ENCODE data around the gene ERC2. TPM values are rescaled to one million over a fixed set of nuclear protein-coding genes. Genes with fewer than 3 reads are reported as not detected.

Gene ERC2
- total and polyA plus RNA-seq, 2 donors (not counting 3 experiments of a cell fraction or from before 2014, with no cell fraction given) = 5.6 to 15.5 TPM

DNA sequence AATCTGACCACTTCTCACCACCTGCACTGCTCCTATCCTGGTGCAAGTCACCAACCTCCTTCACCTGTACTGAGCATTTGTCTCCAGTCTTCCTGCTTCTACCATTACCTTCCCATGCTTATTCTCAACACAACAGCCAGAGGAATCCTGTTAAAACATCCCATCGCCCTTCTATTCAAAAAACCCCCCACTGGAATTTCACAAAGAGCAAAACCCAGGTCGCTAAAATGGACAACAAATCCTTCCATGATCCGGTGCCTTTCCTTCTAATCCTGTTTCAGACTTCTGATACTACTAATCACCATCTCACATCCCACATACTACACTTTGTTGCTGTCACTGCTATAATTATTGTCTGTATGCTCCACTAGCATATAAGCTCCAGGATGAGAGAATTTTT lies 85.2 kb downstream of the ERC2 start:
- intact Hi-C loops (cut with micrococcal nuclease) (no loop called here), dilution Hi-C loops (cut with MboI; ENCODE audit: extremely low pct_ligation_motif_present, low sequenced_read_pairs) (no loop called here)
- Histone ChIP-seq H3K9me3 (replicated peaks; ENCODE audit: control insufficient read depth, insufficient read depth, low read length) (no peaks in the 10 kb centered on the region), H3K36me3 (ENCODE audit: control insufficient read depth in 2 of 2, extremely low read depth in 1 of 2, insufficient read depth in 2 of 2, low read length in 2 of 2) (no peaks in the 10 kb centered on the region), H3K79me2 (ENCODE audit: control insufficient read depth, insufficient read depth, low read length) (no peaks in the 10 kb centered on the region), H3K27me3 (ENCODE audit: control insufficient read depth in 2 of 2, insufficient read depth in 2 of 2, low read length in 2 of 2) (no peaks in the 10 kb centered on the region), H3K4me2 (ENCODE audit: insufficient read depth, low read length) (no peak overlapping the region), H2AFZ (ENCODE audit: low read depth, low read length) (no peak overlapping the region), H3K9ac (replicated peaks; ENCODE audit: extremely low read depth, insufficient read depth, low read length) (no peak overlapping the region), H3K4me3 (replicated peaks in 1 of 3; ENCODE audit: insufficient read depth in 1 of 3, low read depth in 1 of 3, low read length in 3 of 3) (no peak overlapping the region), H3K4me1 (ENCODE audit: control insufficient read depth, extremely low read depth, insufficient read depth, low read length) (no peaks in the 10 kb centered on the region), H3K27ac (ENCODE audit: insufficient read depth, low read depth, low read length) (no peak overlapping the region), H4K20me1 (replicated peaks; ENCODE audit: control insufficient read depth, extremely low read depth, insufficient read depth, low read length) (no peaks in the 10 kb centered on the region), H3K9me1 (replicated peaks; ENCODE audit: control insufficient read depth, extremely low read depth, insufficient read depth, low read length) (no peaks in the 10 kb centered on the region)
- BruUV-seq (replicated peaks) = no TSS peak
- DNase-seq (ENCODE audit: low read depth, low spot score) (no peak), FAIRE-seq (no peak)
- TF ChIP-seq JUN (IDR thresholded peaks at IDR 0.05; ENCODE audit: borderline replicate concordance, insufficient read depth, insufficient read length, low read depth) = no peak
- ChIA-PET CTCF (interaction anchor here (1.3 kb wide), 1 partner anchor 15 kb away, joined by 3 read pairs; no protein-coding TSS in a partner anchor), POLR2A (no interaction called here)

DNA sequence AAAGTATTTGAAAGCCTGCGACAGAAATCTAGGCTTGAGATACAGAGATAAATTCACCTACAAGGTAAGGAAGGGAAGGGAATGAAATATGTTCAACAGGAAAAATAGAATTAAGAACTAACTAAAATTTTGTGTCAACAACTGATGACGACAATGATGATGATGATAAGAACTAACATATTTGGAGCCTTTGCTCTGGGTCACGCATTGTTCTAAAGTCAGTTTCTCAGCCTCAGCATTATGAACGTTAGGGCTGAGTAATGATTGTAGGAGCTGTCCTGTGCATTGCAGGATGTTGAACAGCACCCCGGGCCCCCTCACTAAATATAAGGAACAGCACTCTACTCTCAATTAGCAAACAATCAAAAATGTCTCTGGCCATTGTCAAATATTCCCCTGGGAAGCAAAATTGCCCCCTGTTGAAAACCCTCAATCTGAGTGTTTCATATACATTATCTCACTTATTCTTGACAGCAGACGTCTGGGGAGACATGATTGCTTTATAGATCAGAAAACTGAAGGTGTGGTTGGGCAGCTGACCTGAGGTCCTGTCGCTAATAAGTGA lies 88.5 kb downstream of the ERC2 start:
- Histone ChIP-seq H3K27me3 (ENCODE audit: control insufficient read depth in 2 of 2, insufficient read depth in 2 of 2, low read length in 2 of 2) (no peaks in the 10 kb centered on the region), H3K9me1 (replicated peaks; ENCODE audit: control insufficient read depth, extremely low read depth, insufficient read depth, low read length) (no peaks in the 10 kb centered on the region), H3K79me2 (ENCODE audit: control insufficient read depth, insufficient read depth, low read length) (no peaks in the 10 kb centered on the region), H3K4me1 (ENCODE audit: control insufficient read depth, extremely low read depth, insufficient read depth, low read length) (no peaks in the 10 kb centered on the region), H3K27ac (ENCODE audit: insufficient read depth, low read depth, low read length) (no peak overlapping the region), H3K9ac (replicated peaks; ENCODE audit: extremely low read depth, insufficient read depth, low read length) (no peak overlapping the region), H3K4me3 (replicated peaks in 1 of 3; ENCODE audit: insufficient read depth in 1 of 3, low read depth in 1 of 3, low read length in 3 of 3) (no peak overlapping the region), H3K9me3 (replicated peaks; ENCODE audit: control insufficient read depth, insufficient read depth, low read length) (no peaks in the 10 kb centered on the region), H3K36me3 (ENCODE audit: control insufficient read depth in 2 of 2, extremely low read depth in 1 of 2, insufficient read depth in 2 of 2, low read length in 2 of 2) (no peaks in the 10 kb centered on the region), H4K20me1 (replicated peaks; ENCODE audit: control insufficient read depth, extremely low read depth, insufficient read depth, low read length) (no peaks in the 10 kb centered on the region), H2AFZ (ENCODE audit: low read depth, low read length) (no peak overlapping the region), H3K4me2 (ENCODE audit: insufficient read depth, low read length) (no peak overlapping the region)
- CTCF ChIA-PET = interaction anchor here (0.9 to 2.1 kb wide), 3 partner anchors 16 to 68 kb away, joined by 3 to 6 read pairs (median 3); no protein-coding TSS in a partner anchor
- POLR2A ChIA-PET = no interaction called here
- FAIRE-seq (no peak), DNase-seq (ENCODE audit: low read depth, low spot score) (no peak)
- dilution Hi-C loops (cut with MboI; ENCODE audit: extremely low pct_ligation_motif_present, low sequenced_read_pairs) = no loop called here
- intact Hi-C loops (cut with micrococcal nuclease) = no loop called here
- BruUV-seq (replicated peaks) = no TSS peak
- TF ChIP-seq, protein P1, sequence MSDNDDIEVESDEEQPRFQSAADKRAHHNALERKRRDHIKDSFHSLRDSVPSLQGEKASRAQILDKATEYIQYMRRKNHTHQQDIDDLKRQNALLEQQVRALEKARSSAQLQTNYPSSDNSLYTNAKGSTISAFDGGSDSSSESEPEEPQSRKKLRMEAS (IDR thresholded peaks at IDR 0.05; ENCODE audit: insufficient read depth, insufficient read length) = no peak
- TF ChIP-seq, protein P2, sequence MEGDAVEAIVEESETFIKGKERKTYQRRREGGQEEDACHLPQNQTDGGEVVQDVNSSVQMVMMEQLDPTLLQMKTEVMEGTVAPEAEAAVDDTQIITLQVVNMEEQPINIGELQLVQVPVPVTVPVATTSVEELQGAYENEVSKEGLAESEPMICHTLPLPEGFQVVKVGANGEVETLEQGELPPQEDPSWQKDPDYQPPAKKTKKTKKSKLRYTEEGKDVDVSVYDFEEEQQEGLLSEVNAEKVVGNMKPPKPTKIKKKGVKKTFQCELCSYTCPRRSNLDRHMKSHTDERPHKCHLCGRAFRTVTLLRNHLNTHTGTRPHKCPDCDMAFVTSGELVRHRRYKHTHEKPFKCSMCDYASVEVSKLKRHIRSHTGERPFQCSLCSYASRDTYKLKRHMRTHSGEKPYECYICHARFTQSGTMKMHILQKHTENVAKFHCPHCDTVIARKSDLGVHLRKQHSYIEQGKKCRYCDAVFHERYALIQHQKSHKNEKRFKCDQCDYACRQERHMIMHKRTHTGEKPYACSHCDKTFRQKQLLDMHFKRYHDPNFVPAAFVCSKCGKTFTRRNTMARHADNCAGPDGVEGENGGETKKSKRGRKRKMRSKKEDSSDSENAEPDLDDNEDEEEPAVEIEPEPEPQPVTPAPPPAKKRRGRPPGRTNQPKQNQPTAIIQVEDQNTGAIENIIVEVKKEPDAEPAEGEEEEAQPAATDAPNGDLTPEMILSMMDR (IDR thresholded peaks at IDR 0.05; ENCODE audit: extremely low read depth in 1 of 2, insufficient read depth in 1 of 2, low read depth in 1 of 2, low read length in 2 of 2) = no peak
- TF ChIP-seq GATA2 (IDR thresholded peaks at IDR 0.05; ENCODE audit: insufficient read depth, insufficient read length, low read depth, low read length) (no peak), EZH2 (IDR thresholded peaks at IDR 0.05; ENCODE audit: borderline replicate concordance, low read depth, low read length, severe bottlenecking) (no peak), POLR2AphosphoS5 (IDR thresholded peaks at IDR 0.05; ENCODE audit: insufficient read depth, low read depth, low read length) (no peak), POLR2A (IDR thresholded peaks at IDR 0.05; ENCODE audit: low read depth, low read length) (no peak)
